CD4-positive, alpha-beta T cell (primary cell): Measurements from ENCODE around the gene KRT3. TPM values are rescaled to one million over a fixed set of nuclear protein-coding genes. Genes with fewer than 3 reads are reported as not detected.

ENCODE experiments used
- ATAC-seq: fragments of 200-7000 bp; cut with Tn5 transposase; one replicate; pipeline ENCODE4 v1.10.0; 2022; ENCODE audit warnings: mild to moderate bottlenecking; ENCODE audit not compliant: poor library complexity
- CTCF ChIA-PET: fragments of 350-600 bp; sonication (Branson Sonifier 250); formaldehyde crosslinking; loops from one replicate; lab custom pipeline; 2021; ENCODE audit warnings: antibody characterized with exemption, inconsistent platforms; lab: Charles Lee
- POLR2A ChIA-PET: fragments of 350-600 bp; sonication (Branson Sonifier 250); formaldehyde crosslinking; loops from one replicate; lab custom pipeline; 2021; ENCODE audit warnings: antibody characterized with exemption, inconsistent platforms; lab: Charles Lee
- DNase-seq, 14 experiments: peaks; one replicate each; pipeline ENCODE4 v3.0.0-alpha.2; 2013 to 2020; ENCODE audit warnings: mixed read lengths in 2 of 14
- H3K27ac ChIP-seq, 2 donors: one replicate each; pipeline versions ENCODE4 v1.5.1 to v1.7.0; 2013; ENCODE audit warnings: low read length in 2 of 2, low read depth in 1 of 2, mild to moderate bottlenecking in 1 of 2
- H3K27me3 ChIP-seq, 2 experiments: 1 replicate in 1 of 2; 2 replicates in 1 of 2; pipeline versions ENCODE4 v1.6.1 to v1.7.0; 2013; ENCODE audit warnings: low read length in 2 of 2, control low read depth in 1 of 2, mild to moderate bottlenecking in 1 of 2, moderate library complexity in 1 of 2; ENCODE audit not compliant: insufficient read depth in 2 of 2, control insufficient read depth in 1 of 2
- H3K36me3 ChIP-seq: one replicate; pipeline ENCODE4 v1.6.1; 2013; ENCODE audit warnings: low read length, control low read depth; ENCODE audit not compliant: insufficient read depth
- H3K4me1 ChIP-seq: one replicate; pipeline ENCODE4 v1.6.1; 2013; ENCODE audit warnings: low read length, control low read depth; ENCODE audit not compliant: insufficient read depth
- H3K4me3 ChIP-seq: one replicate; pipeline ENCODE4 v1.5.1; 2013; ENCODE audit warnings: mild to moderate bottlenecking, low read length, moderate library complexity
- H3K9me3 ChIP-seq, 2 experiments: 1 replicate in 1 of 2; 2 replicates in 1 of 2; pipeline versions ENCODE4 v1.6.1 to v1.7.0; 2013; ENCODE audit warnings: low read length in 2 of 2, mild to moderate bottlenecking in 2 of 2, control low read depth in 1 of 2, moderate library complexity in 1 of 2; ENCODE audit not compliant: control insufficient read depth in 1 of 2, insufficient read depth in 1 of 2
- H3K27ac Mint-ChIP-seq: one replicate; pipeline ENCODE4 v1.8.0; 2020; ENCODE audit warnings: mixed read lengths
- H3K27me3 Mint-ChIP-seq: one replicate; pipeline ENCODE4 v1.8.0; 2021; ENCODE audit warnings: mixed read lengths
- H3K36me3 Mint-ChIP-seq: one replicate; pipeline ENCODE4 v1.8.0; 2021; ENCODE audit warnings: low read depth, mixed read lengths
- H3K4me1 Mint-ChIP-seq: one replicate; pipeline ENCODE4 v1.8.0; 2021; ENCODE audit warnings: low read depth, mixed read lengths
- H3K4me3 Mint-ChIP-seq: one replicate; pipeline ENCODE4 v1.8.0; 2020; ENCODE audit warnings: mild to moderate bottlenecking, mixed read lengths
- H3K9me3 Mint-ChIP-seq: one replicate; pipeline ENCODE4 v1.8.0; 2020; ENCODE audit warnings: mixed read lengths
- CTCF ChIP-seq: fragments of 200-600 bp; IDR thresholded peaks from one replicate; pipeline ENCODE4 v1.8.0; 2022; ENCODE audit warnings: antibody characterized with exemption, mild to moderate bottlenecking
- intact Hi-C, 2 experiments: fragments of 100-400 bp; cut with DNase I in 1 of 2; cut with micrococcal nuclease in 1 of 2; formaldehyde crosslinking; loops; one replicate each; pipeline versions ENCODE4 v1.15.1 to v1.9.0; 2023 to 2025; cut with DNase I, micrococcal nuclease
- total RNA-seq, 174 experiments: library from RNA in 2 of 174; stranded (reverse) in 2 of 174; gene quantifications; one replicate each; pipeline ENCODE4 v1.2.3 and lab custom pipeline; 2021 to 2026

KRT3 gene
- total RNA-seq, 2 experiments from 2014 or later, result not detected

GRCh38 chr12:52790427-52791270 lies 5.3 kb downstream of the KRT3 start:
- no peak for TF ChIP-seq CTCF
- no peaks in the 10 kb centered on the region for H3K36me3 ChIP-seq
- Mint-ChIP-seq H3K27ac (no peak overlapping the region), H3K9me3 (no peaks in the 10 kb centered on the region), H3K4me1 (peaks cover 17% of the 10 kb centered on the region), H3K4me3 (no peak overlapping the region), H3K36me3 (no peaks in the 10 kb centered on the region), H3K27me3 (peaks cover 46% of the 10 kb centered on the region)
- intact Hi-C loops, result no loop called here
- no peak overlapping the region for H3K27ac ChIP-seq
- no peak for ATAC-seq
- H3K4me1 ChIP-seq, result peaks cover 7% of the 10 kb centered on the region
- no peaks in the 10 kb centered on the region for H3K9me3 ChIP-seq
- DNase-seq, result no peak
- H3K4me3 ChIP-seq, result no peak overlapping the region
- peaks cover 5 to 21% of the 10 kb centered on the region in 2 experiments for H3K27me3 ChIP-seq
- ChIA-PET CTCF (no interaction called here), POLR2A (no interaction called here)

DNA sequence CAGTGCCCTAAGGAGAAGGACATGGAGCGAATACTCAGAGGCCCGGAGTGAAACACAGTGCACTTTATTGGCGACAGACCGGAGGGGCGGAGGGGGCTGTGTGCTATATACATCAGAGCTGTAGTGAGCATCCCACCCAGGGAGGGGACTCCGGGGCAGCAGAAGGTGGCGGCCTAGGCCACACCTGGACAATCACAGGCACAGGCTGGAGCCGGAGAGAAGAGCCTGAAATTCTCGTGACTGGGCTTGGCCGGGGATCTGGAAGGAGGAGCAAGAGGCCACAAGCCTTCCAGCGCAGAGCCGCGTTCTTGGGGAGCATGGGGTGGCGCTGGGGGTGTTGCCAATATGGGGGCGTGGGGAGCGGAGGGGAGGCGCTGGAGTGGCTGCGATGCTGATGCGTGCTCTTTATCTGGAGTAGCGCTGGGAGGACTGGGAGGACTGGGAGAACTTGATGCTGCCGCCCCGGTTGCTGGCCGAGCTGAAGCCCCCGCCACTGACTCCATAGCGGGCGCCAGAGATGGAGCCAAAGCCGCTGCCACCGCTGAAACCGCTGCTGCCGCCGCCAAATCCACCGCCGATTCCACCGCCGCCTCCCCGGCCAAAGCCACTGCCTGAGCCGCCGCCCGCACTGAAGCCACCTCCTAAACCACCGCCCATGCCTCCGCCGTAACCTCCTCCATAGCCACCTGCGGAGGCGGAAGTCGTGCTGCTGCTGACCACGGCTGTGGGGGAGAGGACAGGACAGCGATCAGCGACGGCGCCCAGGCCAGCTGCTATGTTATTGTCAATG lies 6.1 kb downstream of the KRT3 start:
- Histone ChIP-seq H3K4me1 (peaks cover 7% of the 10 kb centered on the region), H3K27me3 (peaks cover 5 to 21% of the 10 kb centered on the region in 2 experiments), H3K4me3 (no peak overlapping the region), H3K36me3 (no peaks in the 10 kb centered on the region), H3K9me3 (no peaks in the 10 kb centered on the region), H3K27ac (no peak overlapping the region)
- DNase-seq, result peak in 1 of 14 experiments; percentile 4
- Mint-ChIP-seq H3K27me3 (peaks cover 46% of the 10 kb centered on the region), H3K4me3 (no peak overlapping the region), H3K36me3 (no peaks in the 10 kb centered on the region), H3K9me3 (no peaks in the 10 kb centered on the region), H3K4me1 (peaks cover 17% of the 10 kb centered on the region), H3K27ac (no peak overlapping the region)
- ChIA-PET POLR2A (interaction anchor here (1.1 kb wide), 1 partner anchor 23 kb away, joined by 3 read pairs; no protein-coding TSS in a partner anchor), CTCF (no interaction called here)
- no peak for TF ChIP-seq CTCF
- ATAC-seq, result no peak
- intact Hi-C loops, result no loop called here

GRCh38 chr12:52788876-52789636 lies 6.9 kb downstream of the KRT3 start:
- Histone ChIP-seq H3K9me3 (no peaks in the 10 kb centered on the region), H3K4me1 (peaks cover 7% of the 10 kb centered on the region), H3K27ac (no peak overlapping the region), H3K4me3 (no peak overlapping the region), H3K27me3 (peaks cover 5 to 22% of the 10 kb centered on the region in 2 experiments), H3K36me3 (no peaks in the 10 kb centered on the region)
- H3K36me3 Mint-ChIP-seq, result no peaks in the 10 kb centered on the region
- intact Hi-C loops, result no loop called here
- no peak for TF ChIP-seq CTCF
- ChIA-PET POLR2A (interaction anchor here (1.1 kb wide), 1 partner anchor 23 kb away, joined by 3 read pairs; no protein-coding TSS in a partner anchor), CTCF (no interaction called here)
- no peak overlapping the region for H3K4me3 Mint-ChIP-seq
- H3K9me3 Mint-ChIP-seq, result no peaks in the 10 kb centered on the region
- peaks cover 46% of the 10 kb centered on the region for H3K27me3 Mint-ChIP-seq
- no peak overlapping the region for H3K27ac Mint-ChIP-seq
- peaks cover 13% of the 10 kb centered on the region for H3K4me1 Mint-ChIP-seq
- ATAC-seq, result no peak
- no peak for DNase-seq
